Small intestine (tissue), 16 donors: ENCODE data around the gene TMEM236. TPM values are rescaled to one million over a fixed set of nuclear protein-coding genes. Genes with fewer than 3 reads are reported as not detected.

Experiments
- DNase-seq, 2 donors: peaks; one replicate each; pipeline versions ENCODE4 v3.0.0 to v3.0.0-alpha.2; 2013
- FAIRE-seq: peaks from 2 replicates; lab custom pipeline; 2012; peaks lifted over from hg19 to GRCh38; lab: Jason Lieb, UNC
- H3K27ac ChIP-seq, 3 donors: one replicate each; pipeline ENCODE4 v1.5.1; 2013; ENCODE audit warnings: low read length in 2 of 3, mild to moderate bottlenecking in 2 of 3, control low read depth in 1 of 3, inconsistent platforms in 1 of 3, low read depth in 1 of 3, moderate library complexity in 1 of 3
- H3K27me3 ChIP-seq, 3 donors: one replicate each; pipeline ENCODE4 v1.6.1; 2013; ENCODE audit warnings: low read length in 3 of 3, inconsistent platforms in 1 of 3; ENCODE audit not compliant: control insufficient read depth in 3 of 3, insufficient read depth in 3 of 3
- H3K36me3 ChIP-seq, 3 donors: one replicate each; pipeline ENCODE4 v1.6.1; 2013; ENCODE audit warnings: low read length in 3 of 3, inconsistent platforms in 1 of 3, low read depth in 1 of 3, mild to moderate bottlenecking in 1 of 3, moderate library complexity in 1 of 3; ENCODE audit not compliant: control insufficient read depth in 3 of 3, insufficient read depth in 2 of 3
- H3K4me1 ChIP-seq, 3 donors: one replicate each; pipeline ENCODE4 v1.6.1; 2013; ENCODE audit warnings: low read length in 2 of 3, inconsistent platforms in 1 of 3, low read depth in 1 of 3, mild to moderate bottlenecking in 1 of 3, moderate library complexity in 1 of 3; ENCODE audit not compliant: control insufficient read depth in 3 of 3, insufficient read depth in 2 of 3
- H3K4me3 ChIP-seq, 3 donors: one replicate each; pipeline ENCODE4 v1.5.1; 2013; ENCODE audit warnings: low read length in 3 of 3, control low read depth in 1 of 3, inconsistent platforms in 1 of 3, low read depth in 1 of 3, mild to moderate bottlenecking in 1 of 3, moderate library complexity in 1 of 3
- H3K9me3 ChIP-seq, 2 donors: one replicate each; pipeline ENCODE4 v1.6.1; 2013; ENCODE audit warnings: low read depth in 1 of 2, low read length in 1 of 2; ENCODE audit not compliant: control insufficient read depth in 2 of 2, insufficient read depth in 1 of 2
- WGBS, 3 donors: extraction: QIAGEN DNeasy Blood & Tissue Kit; methylation state at CpG; one replicate each; pipeline ENCODE4 v1.1.7; 2013; 5-methylcytosine and 5-hydroxymethylcytosine counted together
- long read RNA-seq, 10 donors: transcript quantifications; one replicate each; lab custom pipeline, GENCODE V29; 2026
- polyA plus RNA-seq, 4 donors: library from polyadenylated mRNA; stranded (reverse) in 3 of 4; unstranded in 1 of 4; fragments of 200-250 nt in 3 of 4; fragments of 120-200 nt in 1 of 4; gene quantifications; one replicate each; pipeline versions ENCODE4 v1.2.1 to v1.2.3, GENCODE V29; 2013
- donor health status: healthy with polysubstance abuse.
- donor health status: control.
- donor health status: control.
- donor health status: Bipolar disorder and iron deficiency.
- donor health status: healthy.

The TMEM236 gene, protein sequence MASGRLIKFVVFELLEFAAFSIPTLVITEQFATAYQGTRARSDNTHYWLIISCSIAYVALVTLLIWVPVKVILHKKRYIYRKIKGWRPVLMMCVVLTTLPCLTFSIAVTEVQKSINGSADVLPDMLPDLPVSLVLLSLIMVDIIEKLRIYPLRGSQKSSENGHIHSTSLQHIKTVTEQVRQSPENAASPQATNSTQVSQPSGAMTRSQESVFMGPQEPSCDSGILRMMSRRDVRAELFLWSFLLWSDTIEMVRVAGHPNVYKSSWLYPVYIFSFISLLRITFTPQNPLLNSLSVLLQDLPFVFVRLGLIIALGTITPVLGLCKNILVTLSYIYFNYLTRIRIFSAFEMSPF
- polyA plus RNA-seq: 10 to 100 TPM in 2 of 4 donors, 1 to 10 TPM in 2; 5.9 to 53.0 (median 12.5) TPM
- long read RNA-seq, donor 1, full-length matches to known transcripts: 11 of 11 reads
- long read RNA-seq, donor 1, partial matches to known transcripts: 0 of 11 reads
- long read RNA-seq, donor 1, other reads (novel, unspliced or antisense): 0 of 11 reads
- long read RNA-seq, donor 2, full-length matches to known transcripts: 2 of 2 reads
- long read RNA-seq, donor 2, partial matches to known transcripts: 0 of 2 reads
- long read RNA-seq, donor 2, other reads (novel, unspliced or antisense): 0 of 2 reads
- long read RNA-seq, donor 3, full-length matches to known transcripts: 6 of 6 reads
- long read RNA-seq, donor 3, partial matches to known transcripts: 0 of 6 reads
- long read RNA-seq, donor 3, other reads (novel, unspliced or antisense): 0 of 6 reads
- long read RNA-seq, donor 4: 0 reads
- long read RNA-seq, donor 5, full-length matches to known transcripts: 1 of 1 reads
- long read RNA-seq, donor 5, partial matches to known transcripts: 0 of 1 reads
- long read RNA-seq, donor 5, other reads (novel, unspliced or antisense): 0 of 1 reads
- long read RNA-seq, donor 6, full-length matches to known transcripts: 5 of 5 reads
- long read RNA-seq, donor 6, partial matches to known transcripts: 0 of 5 reads
- long read RNA-seq, donor 6, other reads (novel, unspliced or antisense): 0 of 5 reads
- long read RNA-seq, donor 7: 0 reads
- long read RNA-seq, donor 8: 0 reads
- long read RNA-seq, donor 9: 0 reads
- long read RNA-seq, donor 10, full-length matches to known transcripts: 3 of 3 reads
- long read RNA-seq, donor 10, partial matches to known transcripts: 0 of 3 reads
- long read RNA-seq, donor 10, other reads (novel, unspliced or antisense): 0 of 3 reads

- H3K4me3 ChIP-seq: peak within 1 kb of the TSS; percentile 17 to 71 (median 40)
- H3K36me3 ChIP-seq: no peaks in the 10 kb centered on the region
- 14 to 62% (median 38%) methylated on average over 9 of the region's 9 CpGs for WGBS, 3 donors
- H3K4me1 ChIP-seq: peaks cover 0 to 21% (median 0%) of the 10 kb centered on the region in 3 donors
- no peaks in the 10 kb centered on the region for H3K27me3 ChIP-seq
- FAIRE-seq (no peak), DNase-seq (peak; percentile 85 to 90)
- H3K27ac ChIP-seq: peak within 1 kb of the TSS; percentile 63 to 73 (median 69)
- H3K9me3 ChIP-seq: no peaks in the 10 kb centered on the region
These were observed at the start of gene TMEM236 for GRCh38 chr10:17751781-17752445. Gene TMEM236, plus strand, starts transcription at chr10:17752201. Its CDS starts 95 bp downstream, at chr10:17752296.

DNA sequence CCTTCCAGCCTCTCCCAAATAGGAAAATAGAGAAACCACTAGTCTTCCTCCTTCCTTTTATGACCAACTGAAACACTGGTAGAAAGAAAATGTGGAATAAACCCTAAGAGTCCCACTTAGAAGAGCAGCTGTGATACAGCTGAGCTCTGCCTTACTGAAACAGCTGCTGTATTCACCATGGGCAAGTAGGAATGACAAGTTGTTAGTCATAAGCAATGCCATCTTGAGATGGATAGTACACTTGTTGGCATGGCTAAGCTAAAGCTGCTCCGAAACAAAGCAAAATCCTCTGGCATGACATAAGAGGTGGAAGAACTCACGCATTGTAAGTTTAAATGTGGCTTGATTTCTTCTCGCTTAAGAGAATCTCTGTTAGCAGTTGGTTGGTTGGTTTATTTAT, 48.3 kb upstream of the TMEM236 start:
- DNase-seq: no peak
- FAIRE-seq: no peak
- peaks cover 4 to 16% (median 5%) of the 10 kb centered on the region in 3 donors for H3K36me3 ChIP-seq

DNA sequence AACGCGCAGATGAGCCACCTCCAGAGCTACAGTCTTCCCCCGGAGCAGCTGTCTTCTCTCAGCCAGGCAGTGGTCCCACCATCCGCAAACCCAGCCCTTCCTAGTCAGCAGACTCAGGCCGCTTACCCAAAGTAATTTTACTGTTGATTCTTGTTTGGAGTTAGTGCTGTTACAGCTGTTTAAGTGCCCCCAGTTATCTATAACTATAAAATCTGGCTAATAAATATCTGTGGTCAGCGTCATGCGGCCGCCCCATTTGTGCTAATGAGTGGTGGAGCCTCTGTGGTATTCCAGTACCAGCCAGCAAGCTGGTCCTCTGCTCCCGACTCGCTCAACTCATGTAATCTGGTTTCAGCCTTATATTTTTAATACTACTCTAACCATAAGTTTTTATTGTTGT, 43.2 kb upstream of the TMEM236 start:
- WGBS, 3 donors: 94 to 98% (median 97%) methylated on average over 10 of the region's 10 CpGs
- H3K36me3 ChIP-seq: peaks cover 14 to 33% (median 26%) of the 10 kb centered on the region in 3 donors
- no peaks in the 10 kb centered on the region for H3K27me3 ChIP-seq
- peak in 1 of 2 donors; percentile 49 for DNase-seq
- FAIRE-seq: no peak
- no peak overlapping the region for H3K27ac ChIP-seq
- no peak overlapping the region for H3K4me3 ChIP-seq
- H3K9me3 ChIP-seq: no peaks in the 10 kb centered on the region
- H3K4me1 ChIP-seq: no peaks in the 10 kb centered on the region

More for the DNA sequence above, 48.3 kb upstream of the TMEM236 start:
- H3K27me3 ChIP-seq: no peaks in the 10 kb centered on the region
- H3K27ac ChIP-seq: no peak overlapping the region
- no peaks in the 10 kb centered on the region for H3K4me1 ChIP-seq
- WGBS, 3 donors: 97 to 99% (median 98%) methylated on average over 3 of the region's 3 CpGs
- no peaks in the 10 kb centered on the region for H3K9me3 ChIP-seq
- H3K4me3 ChIP-seq: no peak overlapping the region

GRCh38 chr10:17709492-17709891, 42.5 kb upstream of the TMEM236 start:
- Histone ChIP-seq H3K36me3 (peaks cover 14 to 33% (median 26%) of the 10 kb centered on the region in 3 donors), H3K27ac (no peak overlapping the region), H3K4me3 (no peak overlapping the region), H3K4me1 (no peaks in the 10 kb centered on the region), H3K9me3 (no peaks in the 10 kb centered on the region), H3K27me3 (no peaks in the 10 kb centered on the region)
- 86 to 94% (median 93%) methylated on average over 5 of the region's 5 CpGs for WGBS, 3 donors
- DNase-seq: no peak
- FAIRE-seq: no peak

DNA sequence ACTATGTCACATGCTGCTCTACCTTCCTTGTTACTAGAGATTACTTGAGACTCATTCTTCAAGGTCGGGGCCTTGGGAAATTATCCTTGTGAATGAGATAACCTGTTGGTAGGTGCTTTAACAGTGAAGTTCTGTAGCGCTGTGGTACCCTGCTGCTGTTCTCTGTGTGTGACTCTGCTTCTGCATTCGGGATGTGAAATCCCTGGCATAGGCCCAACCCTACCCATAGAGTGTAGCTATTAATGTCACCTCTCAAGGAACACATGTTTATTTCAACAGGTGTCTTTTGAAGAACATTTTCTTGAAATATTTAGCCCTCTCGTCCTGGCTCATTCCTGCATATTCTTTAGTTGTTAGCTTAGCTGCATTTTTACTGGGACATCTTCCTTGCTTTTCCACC, 41.8 kb upstream of the TMEM236 start:
- Histone ChIP-seq H3K27ac (no peak overlapping the region), H3K4me3 (no peak overlapping the region), H3K27me3 (no peaks in the 10 kb centered on the region), H3K4me1 (no peaks in the 10 kb centered on the region), H3K36me3 (peaks cover 18 to 34% (median 29%) of the 10 kb centered on the region in 3 donors), H3K9me3 (no peaks in the 10 kb centered on the region)
- 85 to 92% (median 86%) methylated on average over 4 of the region's 4 CpGs for WGBS, 3 donors
- FAIRE-seq: no peak
- DNase-seq: peak in 1 of 2 donors; percentile 15

- Histone ChIP-seq H3K27me3 (no peaks in the 10 kb centered on the region), H3K9me3 (no peaks in the 10 kb centered on the region), H3K36me3 (peaks cover 15 to 27% (median 27%) of the 10 kb centered on the region in 3 donors), H3K4me1 (no peaks in the 10 kb centered on the region), H3K27ac (no peak overlapping the region), H3K4me3 (no peak overlapping the region)
- DNase-seq: no peak
- WGBS, 3 donors: 97 to 100% (median 98%) methylated on average over 5 of the region's 5 CpGs
- FAIRE-seq: no peak
These were observed 39.9 kb upstream of the TMEM236 start for GRCh38 chr10:17712053-17712452.

GRCh38 chr10:17712717-17713471, 39.1 kb upstream of the TMEM236 start:
- H3K4me1 ChIP-seq: no peaks in the 10 kb centered on the region
- 84 to 96% (median 94%) methylated on average over 18 of the region's 18 CpGs for WGBS, 3 donors
- no peaks in the 10 kb centered on the region for H3K27me3 ChIP-seq
- FAIRE-seq: no peak
- H3K36me3 ChIP-seq: peaks cover 15 to 28% (median 27%) of the 10 kb centered on the region in 3 donors
- H3K4me3 ChIP-seq: no peak overlapping the region
- no peaks in the 10 kb centered on the region for H3K9me3 ChIP-seq
- DNase-seq: no peak
- H3K27ac ChIP-seq: no peak overlapping the region
